ENCODE data around the gene TGFBR3L.

The TGFBR3L gene

GRCh38 chr19:7914598-7915045 is at the start of gene TGFBR3L:
TGFBR3L (plus strand) TSS chr19:7914830.
- DNase-seq (ENCODE audit: low read depth in 2 of 2), result no peak

GRCh38 chr19:7865262-7865911 is 49.2 kb upstream of the TGFBR3L start:
- DNase-seq (ENCODE audit: low read depth in 2 of 2), result no peak

GRCh38 chr19:7866399-7867091 is 48.1 kb upstream of the TGFBR3L start:
- DNase-seq (ENCODE audit: low read depth in 2 of 2), result no peak

- no peak for DNase-seq (ENCODE audit: low read depth in 2 of 2)
Observed at GRCh38 chr19:7867092-7867844, 47.4 kb upstream of the TGFBR3L start.

- peak in 1 of 2 donors; percentile 46 for DNase-seq (ENCODE audit: low read depth in 2 of 2)
Observed at GRCh38 chr19:7868326-7868670, 46.3 kb upstream of the TGFBR3L start.

GRCh38 chr19:7868671-7869452 is 45.8 kb upstream of the TGFBR3L start:
- peak; percentile 47 to 76 for DNase-seq (ENCODE audit: low read depth in 2 of 2)

GRCh38 chr19:7869453-7869909 is 45.1 kb upstream of the TGFBR3L start:
- DNase-seq (ENCODE audit: low read depth in 2 of 2), result peak; percentile 62 to 68

- peak in 1 of 2 donors; percentile 38 for DNase-seq (ENCODE audit: low read depth in 2 of 2)
Observed at GRCh38 chr19:7869910-7870511, 44.6 kb upstream of the TGFBR3L start.

GRCh38 chr19:7870571-7871436 is 43.8 kb upstream of the TGFBR3L start:
- no peak for DNase-seq (ENCODE audit: low read depth in 2 of 2)

GRCh38 chr19:7871437-7872305 is 43.0 kb upstream of the TGFBR3L start:
- DNase-seq (ENCODE audit: low read depth in 2 of 2), result peak; percentile 56 to 64

GRCh38 chr19:7872306-7873204 is 42.1 kb upstream of the TGFBR3L start:
- DNase-seq (ENCODE audit: low read depth in 2 of 2), result no peak

- no peak for DNase-seq (ENCODE audit: low read depth in 2 of 2)
Observed at GRCh38 chr19:7873304-7874075, 41.1 kb upstream of the TGFBR3L start.

- DNase-seq (ENCODE audit: low read depth in 2 of 2), result no peak
Observed at GRCh38 chr19:7874076-7874896, 40.3 kb upstream of the TGFBR3L start, which contains the start of gene PRR36. PRR36 (minus strand) TSS chr19:7874390; CDS start chr19:7873689, 701 bp downstream.

- no peak for DNase-seq (ENCODE audit: low read depth in 2 of 2)
Observed at GRCh38 chr19:7874897-7875273, 39.7 kb upstream of the TGFBR3L start.

- no peak for DNase-seq (ENCODE audit: low read depth in 2 of 2)
Observed at GRCh38 chr19:7877249-7877836, 37.3 kb upstream of the TGFBR3L start.

- DNase-seq (ENCODE audit: low read depth in 2 of 2), result no peak
Observed at GRCh38 chr19:7879111-7879807, 35.4 kb upstream of the TGFBR3L start.

Measured in stimulated activated CD8-positive, alpha-beta memory T cell treated with anti-CD3 and anti-CD28 coated beads, Interleukin-7, amount 100 ng/mL, for 4 hours (primary cell).